Measurements from ENCODE around the gene DHX29. TPM values are rescaled to one million over a fixed set of nuclear protein-coding genes. Genes with fewer than 3 reads are reported as not detected.

The DHX29 gene
- total RNA-seq, 1 experiment from 2014 or later = 30.1 TPM

GRCh38 chr5:55223812-55224240 lies 83.7 kb downstream of the DHX29 start:
- BruUV-seq (replicated peaks) = no TSS peak
- ATAC-seq (no peak), DNase-seq (ENCODE audit: low read depth, low spot score) (no peak)
- H3K4me1 ChIP-seq (ENCODE audit: control insufficient read depth, insufficient read depth, low read length) = peaks cover 10% of the 10 kb centered on the region
- H3K9me3 ChIP-seq (ENCODE audit: control insufficient read depth, insufficient read depth, low read depth, low read length) = no peaks in the 10 kb centered on the region
- ChIA-PET CTCF (interaction anchor here (0.5 kb wide), 1 partner anchor 144 kb away, joined by 5 read pairs; no protein-coding TSS in a partner anchor), POLR2A (interaction anchor here (0.8 kb wide), 1 partner anchor 50 kb away, joined by 6 read pairs; the partner anchor contains the start of gene CDC20B)
- no peaks in the 10 kb centered on the region for H3K27me3 ChIP-seq (ENCODE audit: control insufficient read depth, insufficient read depth, low read length)
- H3K27ac ChIP-seq (ENCODE audit: low read length) = no peak overlapping the region
- H3K4me3 ChIP-seq (ENCODE audit: low read depth in 2 of 2, low read length in 2 of 2) = no peak overlapping the region
- in situ Hi-C loops (cut with HindIII; ENCODE audit: low pct_unique_long_range_greater_than_20kb, low sequenced_read_pairs) (no loop called here), intact Hi-C loops (cut with micrococcal nuclease; ENCODE audit: unreplicated experiment) (no loop called here)
- no peaks in the 10 kb centered on the region for H3K36me3 ChIP-seq (ENCODE audit: control insufficient read depth, insufficient read depth, low read length)
- TF ChIP-seq SIN3A (IDR thresholded peaks at IDR 0.05; ENCODE audit: borderline replicate concordance, insufficient read depth, low read depth, low read length) (no peak), POLR2AphosphoS5 (IDR thresholded peaks at IDR 0.05; ENCODE audit: low read depth, low read length) (no peak), CTCF (IDR thresholded peaks at IDR 0.05) (no peak), TCF7L2 (IDR thresholded peaks at IDR 0.05; ENCODE audit: low read depth, low read length) (no peak)
- TF ChIP-seq, protein P1, sequence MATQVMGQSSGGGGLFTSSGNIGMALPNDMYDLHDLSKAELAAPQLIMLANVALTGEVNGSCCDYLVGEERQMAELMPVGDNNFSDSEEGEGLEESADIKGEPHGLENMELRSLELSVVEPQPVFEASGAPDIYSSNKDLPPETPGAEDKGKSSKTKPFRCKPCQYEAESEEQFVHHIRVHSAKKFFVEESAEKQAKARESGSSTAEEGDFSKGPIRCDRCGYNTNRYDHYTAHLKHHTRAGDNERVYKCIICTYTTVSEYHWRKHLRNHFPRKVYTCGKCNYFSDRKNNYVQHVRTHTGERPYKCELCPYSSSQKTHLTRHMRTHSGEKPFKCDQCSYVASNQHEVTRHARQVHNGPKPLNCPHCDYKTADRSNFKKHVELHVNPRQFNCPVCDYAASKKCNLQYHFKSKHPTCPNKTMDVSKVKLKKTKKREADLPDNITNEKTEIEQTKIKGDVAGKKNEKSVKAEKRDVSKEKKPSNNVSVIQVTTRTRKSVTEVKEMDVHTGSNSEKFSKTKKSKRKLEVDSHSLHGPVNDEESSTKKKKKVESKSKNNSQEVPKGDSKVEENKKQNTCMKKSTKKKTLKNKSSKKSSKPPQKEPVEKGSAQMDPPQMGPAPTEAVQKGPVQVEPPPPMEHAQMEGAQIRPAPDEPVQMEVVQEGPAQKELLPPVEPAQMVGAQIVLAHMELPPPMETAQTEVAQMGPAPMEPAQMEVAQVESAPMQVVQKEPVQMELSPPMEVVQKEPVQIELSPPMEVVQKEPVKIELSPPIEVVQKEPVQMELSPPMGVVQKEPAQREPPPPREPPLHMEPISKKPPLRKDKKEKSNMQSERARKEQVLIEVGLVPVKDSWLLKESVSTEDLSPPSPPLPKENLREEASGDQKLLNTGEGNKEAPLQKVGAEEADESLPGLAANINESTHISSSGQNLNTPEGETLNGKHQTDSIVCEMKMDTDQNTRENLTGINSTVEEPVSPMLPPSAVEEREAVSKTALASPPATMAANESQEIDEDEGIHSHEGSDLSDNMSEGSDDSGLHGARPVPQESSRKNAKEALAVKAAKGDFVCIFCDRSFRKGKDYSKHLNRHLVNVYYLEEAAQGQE (IDR thresholded peaks at IDR 0.05; ENCODE audit: insufficient read depth in 1 of 2, low read depth in 2 of 2, low read length in 1 of 2) = no peak

GRCh38 chr5:55222985-55223811 lies 84.3 kb downstream of the DHX29 start:
- intact Hi-C loops (cut with micrococcal nuclease; ENCODE audit: unreplicated experiment) (no loop called here), in situ Hi-C loops (cut with HindIII; ENCODE audit: low pct_unique_long_range_greater_than_20kb, low sequenced_read_pairs) (no loop called here)
- Histone ChIP-seq H3K9me3 (ENCODE audit: control insufficient read depth, insufficient read depth, low read depth, low read length) (no peaks in the 10 kb centered on the region), H3K4me1 (ENCODE audit: control insufficient read depth, insufficient read depth, low read length) (peaks cover 10% of the 10 kb centered on the region), H3K27ac (ENCODE audit: low read length) (no peak overlapping the region), H3K4me3 (ENCODE audit: low read depth in 2 of 2, low read length in 2 of 2) (no peak overlapping the region), H3K36me3 (ENCODE audit: control insufficient read depth, insufficient read depth, low read length) (no peaks in the 10 kb centered on the region), H3K27me3 (ENCODE audit: control insufficient read depth, insufficient read depth, low read length) (no peaks in the 10 kb centered on the region)
- no peak for DNase-seq (ENCODE audit: low read depth, low spot score)
- no peak for ATAC-seq
- TF ChIP-seq CTCF (IDR thresholded peaks at IDR 0.05) (no peak), SIN3A (IDR thresholded peaks at IDR 0.05; ENCODE audit: borderline replicate concordance, insufficient read depth, low read depth, low read length) (no peak), POLR2AphosphoS5 (IDR thresholded peaks at IDR 0.05; ENCODE audit: low read depth, low read length) (no peak), TCF7L2 (IDR thresholded peaks at IDR 0.05; ENCODE audit: low read depth, low read length) (no peak)
- TF ChIP-seq, protein P1 (IDR thresholded peaks at IDR 0.05; ENCODE audit: insufficient read depth in 1 of 2, low read depth in 2 of 2, low read length in 1 of 2) = no peak
- ChIA-PET CTCF (no interaction called here), POLR2A (interaction anchor here (0.8 kb wide), 1 partner anchor 50 kb away, joined by 6 read pairs; the partner anchor contains the start of gene CDC20B)
- BruUV-seq (replicated peaks) = no TSS peak

Measured in Panc1 (cell line).